ENCODE results near the gene GTF2A1. TPM values are rescaled to one million over a fixed set of nuclear protein-coding genes. Genes with fewer than 3 reads are reported as not detected.
"Not testable (repeated sequence)": the region's sequence is repeated elsewhere in the genome, so short reads cannot be mapped to it uniquely, and the experiment has no call there.

GTF2A1 gene
- polyA plus RNA-seq, 12 donors, result 17.9 to 37.5 (median 22.5) TPM; not detected in 1

DNA sequence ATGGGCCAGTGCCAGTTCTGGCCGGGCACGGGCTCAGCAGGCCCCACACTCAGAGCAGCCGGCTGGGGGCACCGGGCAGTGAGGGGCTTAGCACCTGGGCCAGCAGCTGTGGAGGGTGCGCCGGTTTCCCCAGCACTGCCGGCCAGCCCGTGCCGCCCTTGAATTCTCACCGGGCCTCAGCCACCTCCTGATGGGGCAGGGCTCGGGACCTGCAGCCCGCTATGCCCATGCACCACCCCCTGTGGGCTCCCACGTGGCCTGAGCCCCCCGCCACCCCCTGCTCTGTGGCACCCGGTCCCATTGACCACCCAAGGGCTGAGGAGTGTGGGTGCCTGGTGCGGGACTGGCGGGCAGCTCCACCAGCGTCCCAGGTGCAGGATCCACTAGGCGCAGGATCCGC lies 15.4 kb upstream of the GTF2A1 start:
- no peak for DNase-seq

- no peak for DNase-seq
Measured at GRCh38 chr14:81235096-81235495, 14.3 kb upstream of the GTF2A1 start.

DNA sequence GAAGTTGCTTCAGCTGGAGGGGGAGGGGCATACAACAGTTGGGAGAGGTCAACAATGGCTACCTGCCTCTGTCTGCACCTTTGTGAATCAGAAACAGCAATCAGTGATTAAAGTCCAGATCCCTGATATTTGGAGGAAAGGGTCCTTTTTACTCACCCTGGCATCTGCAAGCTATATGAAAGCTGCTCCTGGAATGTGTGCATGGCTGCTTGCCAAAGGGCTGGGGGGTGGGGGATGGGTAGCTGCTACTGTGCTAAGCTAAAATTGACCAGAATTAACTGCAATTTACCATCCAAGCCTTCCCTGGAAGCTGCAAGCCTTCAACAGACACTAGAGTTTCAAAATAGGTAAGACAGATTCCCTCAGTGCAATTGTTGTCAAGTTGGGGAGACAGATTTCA lies 13.5 kb upstream of the GTF2A1 start:
- DNase-seq, result no peak

DNA sequence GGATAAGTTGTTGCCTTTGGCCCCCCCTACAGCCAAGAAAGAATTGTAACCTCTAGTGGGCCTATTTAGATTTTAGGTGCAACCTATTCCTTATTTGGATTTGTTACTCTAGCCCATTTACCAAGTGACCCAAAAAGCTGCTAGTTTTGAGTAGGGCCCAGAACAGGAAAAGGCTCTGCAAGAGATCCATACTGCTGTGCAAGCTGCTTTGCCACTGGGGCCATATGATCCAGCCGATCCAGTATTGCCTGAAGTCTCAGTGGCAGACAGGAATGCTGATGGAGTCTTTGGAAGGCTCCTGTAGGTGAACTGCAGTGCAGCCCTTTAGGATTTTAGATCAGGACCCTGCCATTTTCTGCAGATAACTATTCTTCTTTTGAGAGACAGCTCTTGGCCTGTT lies 12.9 kb upstream of the GTF2A1 start:
- no peak for DNase-seq

- no peak for DNase-seq
Measured at GRCh38 chr14:81231540-81231939, 10.8 kb upstream of the GTF2A1 start.

DNA sequence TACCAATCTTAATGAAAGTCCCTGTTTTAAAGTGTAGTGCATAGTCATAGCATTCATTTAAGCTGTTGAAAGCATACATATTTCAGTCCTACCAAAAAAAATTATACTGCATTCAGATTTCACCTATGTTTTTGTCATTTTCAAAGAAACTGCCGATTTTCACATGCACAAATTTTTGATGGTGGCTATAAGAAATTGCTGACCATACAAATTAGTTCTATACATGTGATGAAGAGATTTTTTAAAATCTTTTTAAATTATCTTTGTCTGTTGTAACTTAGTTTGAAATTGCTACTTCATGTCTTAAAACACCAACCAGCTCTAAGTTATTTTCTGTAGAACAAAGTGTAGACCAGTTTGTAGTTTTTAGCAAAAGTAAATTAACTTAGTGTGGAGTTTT lies 3.5 kb upstream of the GTF2A1 start:
- no peak for DNase-seq

DNA sequence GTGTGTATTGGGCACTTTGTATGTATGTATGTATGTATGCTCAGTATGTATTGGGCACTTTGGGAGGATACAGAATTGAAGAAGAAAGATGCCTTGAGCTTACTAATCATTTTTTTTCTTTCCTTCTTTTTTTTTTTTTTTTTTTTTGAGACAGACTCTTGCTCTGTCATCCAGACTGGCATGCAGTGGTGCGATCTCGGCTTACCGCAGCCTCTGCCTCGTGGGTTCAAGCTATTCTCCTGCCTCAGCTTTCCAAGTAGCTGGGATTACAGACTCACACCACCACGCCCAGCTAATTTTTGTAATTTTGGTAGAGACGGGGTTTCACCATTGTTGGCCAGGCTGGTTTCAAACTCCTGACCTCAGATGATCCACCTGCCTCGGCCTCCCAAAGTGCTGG lies 3.0 kb upstream of the GTF2A1 start:
- not testable (repeated sequence) for DNase-seq

- no peak for DNase-seq
Measured at GRCh38 chr14:81222691-81223090, 1.9 kb upstream of the GTF2A1 start.

DNA sequence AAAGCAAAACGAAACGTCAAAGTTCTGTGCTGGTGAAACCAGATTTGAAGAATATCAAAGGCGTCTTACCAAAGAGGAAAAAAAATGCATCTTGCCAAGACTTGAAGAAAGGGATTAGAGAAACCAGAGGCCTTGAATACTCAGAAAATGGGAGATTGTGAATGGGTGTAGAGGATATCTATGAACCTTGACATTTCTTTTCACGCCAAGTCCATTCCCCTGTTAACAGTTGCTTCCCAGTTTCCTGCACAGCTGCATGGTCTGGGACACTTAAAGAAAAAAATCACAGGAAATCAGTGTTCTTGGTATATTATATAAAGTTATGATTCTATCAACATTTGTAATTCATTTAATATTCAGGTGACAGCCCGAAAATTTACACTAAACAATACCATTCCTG lies 1.4 kb upstream of the GTF2A1 start:
- DNase-seq, result peak; percentile 20

GRCh38 chr14:81221579-81222102 lies 882 bp upstream of the GTF2A1 start:
- DNase-seq, result no peak

GRCh38 chr14:81220580-81220829 lies 254 bp downstream of the GTF2A1 start:
- no peak for DNase-seq

GRCh38 chr14:81219759-81220579 lies 790 bp downstream of the GTF2A1 start:
- no peak for DNase-seq

DNA sequence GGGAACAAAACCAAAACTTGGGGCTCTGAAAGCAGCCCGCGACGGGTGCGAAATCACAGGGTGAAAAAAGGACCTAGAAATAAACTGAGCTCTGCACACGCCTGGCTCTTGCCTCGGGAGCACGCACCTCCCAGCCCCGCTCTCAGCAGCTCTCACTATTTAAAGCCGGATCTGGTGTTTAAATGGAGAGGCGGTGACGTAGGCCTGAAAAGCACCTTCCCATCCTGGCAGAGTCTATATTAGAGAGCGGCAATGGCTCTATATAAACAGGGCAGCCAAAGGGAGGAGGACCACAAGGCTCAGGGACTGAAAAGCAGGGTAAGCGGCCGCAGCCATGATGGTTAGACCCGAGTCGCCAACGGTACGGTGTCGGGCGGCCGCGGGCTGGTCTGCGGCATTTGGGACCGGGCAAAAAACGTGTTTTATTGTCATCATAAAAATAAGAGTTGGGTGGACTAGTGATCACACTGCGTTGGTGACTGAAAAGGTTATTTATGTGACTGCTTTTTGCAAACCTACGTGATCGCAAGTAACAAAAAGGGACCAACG lies 1.5 kb downstream of the GTF2A1 start:
- peak; percentile 95 for DNase-seq

GRCh38 chr14:81211844-81212243 lies 8.9 kb downstream of the GTF2A1 start:
- DNase-seq, result no peak

DNA sequence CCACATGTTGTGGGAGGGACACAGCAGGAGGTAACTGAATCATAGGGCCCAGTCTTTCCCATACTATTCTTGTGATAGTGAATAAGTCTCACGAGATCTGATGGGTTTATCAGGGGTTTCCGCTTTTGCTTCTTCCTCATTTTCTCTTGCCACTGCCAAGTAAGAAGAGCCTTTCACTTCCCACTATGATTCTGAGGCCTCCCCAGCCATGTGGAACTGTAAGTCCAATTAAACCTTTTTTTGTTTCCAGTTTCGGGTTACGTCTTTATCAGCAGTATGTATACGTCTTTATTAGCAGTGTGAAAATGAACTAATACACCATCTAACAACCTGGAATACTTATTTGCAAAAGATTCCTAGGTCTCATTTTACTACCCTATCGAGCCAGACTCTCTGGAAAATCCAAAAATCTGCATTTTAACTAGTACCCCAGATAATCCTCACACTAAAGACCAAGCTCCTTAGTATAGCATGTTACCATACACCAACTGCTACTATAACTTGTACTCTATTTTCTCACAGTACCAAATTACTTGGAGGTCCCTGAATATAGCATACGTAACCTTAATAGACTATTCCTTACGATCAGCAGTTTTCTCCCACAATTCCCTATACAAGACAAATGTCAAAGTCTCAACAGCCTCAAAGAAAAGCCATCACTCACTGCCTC lies 11.5 kb downstream of the GTF2A1 start:
- no peak for DNase-seq

DNA sequence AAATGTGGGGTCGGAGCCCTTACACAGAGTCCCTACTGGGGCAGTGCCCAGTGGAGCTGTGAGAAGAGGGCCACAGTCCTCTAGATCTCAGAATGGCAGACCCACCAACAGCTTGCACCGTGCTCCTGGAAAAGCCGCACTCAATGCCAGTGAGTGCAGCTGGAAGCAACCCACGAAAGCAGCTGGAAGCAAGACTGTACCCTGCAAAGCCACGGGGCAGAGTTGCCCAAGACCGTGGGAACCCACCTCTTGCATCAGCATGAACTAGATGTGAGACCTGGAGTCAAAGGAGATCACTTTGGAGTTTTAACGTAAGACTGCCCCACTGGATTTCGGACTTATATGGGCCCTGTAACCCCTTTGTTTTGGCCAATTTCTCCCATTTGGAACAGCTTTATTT lies 12.3 kb downstream of the GTF2A1 start:
- no peak for DNase-seq

DNA sequence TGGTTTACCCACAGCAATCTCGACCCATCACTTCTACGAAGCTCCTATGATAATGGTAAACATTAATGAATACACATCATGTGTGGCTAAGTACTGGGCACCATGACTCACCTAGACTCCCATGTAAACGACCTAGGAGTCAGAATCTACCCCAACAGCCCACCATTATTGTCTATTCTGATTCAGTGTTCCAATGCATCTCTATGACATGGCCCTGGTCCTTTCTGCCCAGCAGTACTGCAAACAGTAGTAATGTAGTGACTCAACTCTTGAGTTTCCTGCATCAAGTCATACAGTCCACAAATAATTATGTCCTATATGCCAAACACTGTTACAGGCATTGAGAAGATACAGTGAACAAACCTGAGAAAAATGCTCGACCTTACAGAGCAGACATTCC lies 14.6 kb downstream of the GTF2A1 start:
- DNase-seq, result no peak

DNA sequence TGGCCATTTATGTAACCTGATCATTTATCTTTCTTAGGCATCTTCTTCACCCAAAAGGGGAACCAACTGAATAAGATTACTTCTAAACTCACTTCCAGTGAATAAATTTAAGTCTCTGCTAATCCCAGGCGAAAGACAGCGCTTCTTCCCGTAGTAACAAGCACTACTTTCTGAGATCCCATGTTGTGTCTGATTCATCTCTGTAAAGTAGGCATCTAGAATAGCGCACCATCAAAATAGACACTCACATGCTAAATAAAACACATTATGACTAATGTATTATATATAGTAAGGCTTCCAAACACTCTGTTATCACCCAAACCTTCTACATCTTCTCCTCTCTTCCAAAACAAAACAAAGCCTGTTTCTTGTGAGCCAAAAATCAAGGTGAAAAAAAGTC lies 15.1 kb downstream of the GTF2A1 start:
- DNase-seq, result no peak

DNA sequence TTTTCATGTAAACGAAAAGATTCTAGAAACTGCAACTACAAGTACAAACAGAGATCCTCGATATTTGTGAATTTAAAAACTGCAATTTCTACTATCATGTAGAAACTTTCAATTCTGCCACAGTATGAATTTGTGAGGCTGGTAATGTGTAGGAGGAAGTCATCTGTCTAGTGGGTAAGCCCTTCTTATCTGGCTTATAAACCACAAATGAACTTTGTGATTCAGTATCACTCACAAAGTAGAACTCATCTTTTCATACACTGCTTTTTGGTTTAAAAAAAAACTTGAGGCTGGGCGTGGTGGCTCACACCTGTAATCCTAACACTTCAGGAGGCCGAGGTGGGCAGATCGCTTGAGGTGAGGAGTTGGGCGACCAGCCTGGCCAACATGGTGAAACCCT lies 20.7 kb downstream of the GTF2A1 start:
- no peak for DNase-seq

DNA sequence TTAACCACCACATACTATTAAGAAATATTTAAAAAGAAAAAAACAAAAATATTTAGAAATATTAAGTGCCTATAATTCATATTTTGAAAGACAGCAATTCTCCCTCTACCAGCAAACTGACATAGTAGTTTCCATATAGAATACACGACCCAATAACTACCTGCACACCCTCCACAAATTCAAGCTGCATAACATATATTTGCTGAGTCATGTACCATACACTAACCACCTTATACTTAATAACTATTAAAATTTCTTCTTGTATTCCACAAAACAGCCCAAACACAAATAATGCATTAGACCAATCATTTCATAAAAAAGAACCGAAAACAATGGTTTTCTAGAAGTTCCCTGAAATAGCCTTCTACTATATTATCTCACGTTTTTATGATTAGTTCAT lies 21.7 kb downstream of the GTF2A1 start:
- DNase-seq, result no peak

GRCh38 chr14:81198651-81199050 lies 22.1 kb downstream of the GTF2A1 start:
- DNase-seq, result no peak

DNA sequence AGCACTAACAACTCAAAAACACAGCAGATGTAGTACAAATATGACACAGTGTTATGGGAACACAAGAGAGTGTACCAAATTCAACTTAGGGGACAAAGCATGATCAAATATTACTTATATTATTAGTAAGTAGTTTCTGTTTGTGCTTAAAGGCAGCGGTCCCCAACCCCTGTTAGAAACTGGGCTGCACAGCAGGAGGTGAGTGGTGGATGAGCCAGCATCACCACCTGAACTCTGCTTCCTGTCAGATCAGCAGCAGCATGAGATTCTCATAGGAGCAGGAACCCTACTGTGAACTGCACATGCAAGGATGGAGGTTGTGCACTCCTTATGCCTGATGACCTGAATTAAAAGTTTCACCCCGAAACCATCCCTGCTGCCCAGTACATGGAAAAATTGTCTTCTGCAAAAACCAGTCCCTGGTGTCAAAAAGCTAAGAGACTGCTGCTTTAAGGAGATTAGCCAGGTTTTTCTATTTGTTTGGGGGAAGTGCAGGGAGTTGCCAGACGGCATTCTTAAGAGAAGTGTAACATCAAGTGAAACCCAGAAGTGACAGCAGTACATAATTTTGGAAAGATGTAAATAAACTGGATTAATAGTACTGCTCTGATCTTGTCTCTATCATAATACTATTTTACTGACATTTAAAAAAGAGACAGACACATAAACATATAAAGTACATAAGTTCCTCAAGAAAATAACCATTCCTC lies 26.7 kb downstream of the GTF2A1 start:
- DNase-seq, result no peak

DNA sequence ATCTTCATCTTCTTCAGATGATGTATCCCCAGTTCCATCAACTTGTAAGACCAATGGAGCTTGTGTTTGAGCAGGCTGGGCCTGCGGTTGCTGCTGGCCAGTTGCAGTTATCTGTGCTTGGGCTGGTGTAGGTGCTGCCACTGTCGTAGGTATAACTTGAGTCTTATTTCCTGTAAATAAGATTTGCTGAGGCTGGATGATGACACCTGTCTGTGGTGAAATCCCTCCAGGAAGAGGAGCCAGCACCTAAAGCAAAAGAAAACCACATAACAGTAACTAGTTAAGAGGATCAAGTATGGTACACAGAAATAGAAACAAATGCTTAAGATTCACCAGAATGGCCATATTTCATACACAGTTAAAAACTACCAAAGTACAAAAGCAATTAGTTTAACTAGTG lies 28.2 kb downstream of the GTF2A1 start:
- DNase-seq, result no peak
